Measurements from ENCODE around the gene HOOK2. TPM values are rescaled to one million over a fixed set of nuclear protein-coding genes. Genes with fewer than 3 reads are reported as not detected.

Gene HOOK2
- total and polyA plus RNA-seq, 2 of the 13 experiments (the other 11 are each of a cell fraction or from before 2014, with no cell fraction given), result 9.2 to 12.9 TPM

- no peak for TF ChIP-seq ERF (CRISPR knock-in tag; IDR thresholded peaks at IDR 0.05)
- no peak for TF ChIP-seq ISL2 (CRISPR knock-in tag; IDR thresholded peaks at IDR 0.05)
- peak; percentile 99 for TF ChIP-seq SIN3B (IDR thresholded peaks at IDR 0.05; ENCODE audit: low read length)
- TF ChIP-seq GATA4 (IDR thresholded peaks at IDR 0.05; ENCODE audit: borderline replicate concordance, low read depth), result peak; percentile 42; the same call in 1 of the 2 replicates
- peak; percentile 41; the same call in 1 of the 2 replicates for TF ChIP-seq TARDBP (CRISPR knock-in tag; IDR thresholded peaks at IDR 0.05)
- TF ChIP-seq ZNF275 (CRISPR knock-in tag; IDR thresholded peaks at IDR 0.05; ENCODE audit: borderline replicate concordance), result no peak
- TF ChIP-seq HOXA5 (CRISPR knock-in tag; IDR thresholded peaks at IDR 0.05), result no peak
- no peak for TF ChIP-seq ZBTB4 (CRISPR knock-in tag; IDR thresholded peaks at IDR 0.05; ENCODE audit: borderline replicate concordance)
- TF ChIP-seq ZNF432 (CRISPR knock-in tag; IDR thresholded peaks at IDR 0.05; ENCODE audit: borderline replicate concordance), result no peak
- TF ChIP-seq TIGD3 (CRISPR knock-in tag; IDR thresholded peaks at IDR 0.05; ENCODE audit: borderline replicate concordance), result no peak
- no peak for TF ChIP-seq ZFP36L2 (CRISPR knock-in tag; IDR thresholded peaks at IDR 0.05)
- TF ChIP-seq SPEN (CRISPR knock-in tag; IDR thresholded peaks at IDR 0.05; ENCODE audit: low read depth), result peak; percentile 18
- TF ChIP-seq ZNF333 (CRISPR knock-in tag; IDR thresholded peaks at IDR 0.05; ENCODE audit: borderline replicate concordance), result no peak
- TF ChIP-seq THAP8 (CRISPR knock-in tag; IDR thresholded peaks at IDR 0.05; ENCODE audit: borderline replicate concordance), result no peak
- no peak for TF ChIP-seq ZNF883 (CRISPR knock-in tag; IDR thresholded peaks at IDR 0.05; ENCODE audit: not compliant biosample characterization)
- no peak for TF ChIP-seq DDIT3 (CRISPR knock-in tag; IDR thresholded peaks at IDR 0.05)
- TF ChIP-seq ZNF337 (CRISPR knock-in tag; IDR thresholded peaks at IDR 0.05; ENCODE audit: borderline replicate concordance, low read depth), result no peak
- TF ChIP-seq ZSCAN12 (CRISPR knock-in tag; IDR thresholded peaks at IDR 0.05), result no peak
- TF ChIP-seq ATF2 (CRISPR knock-in tag; IDR thresholded peaks at IDR 0.05), result 0 out of 2 replicates have a peak, but pooled peaks have one; percentile 1
- peak; percentile 88 for TF ChIP-seq SAP130 (CRISPR knock-in tag; IDR thresholded peaks at IDR 0.05; ENCODE audit: low read depth)
- TF ChIP-seq MXI1 (IDR thresholded peaks at IDR 0.05; ENCODE audit: borderline replicate concordance, low read depth, low read length), result peak; percentile 70; the same call in 2 of the 3 replicates
Measured at GRCh38 chr19:12736995-12737834, 38.1 kb downstream of the HOOK2 start, which contains the start of gene GET3 (continued).

Data from HepG2 (cell line).